Measurements from ENCODE around the gene WWP2.

DNA sequence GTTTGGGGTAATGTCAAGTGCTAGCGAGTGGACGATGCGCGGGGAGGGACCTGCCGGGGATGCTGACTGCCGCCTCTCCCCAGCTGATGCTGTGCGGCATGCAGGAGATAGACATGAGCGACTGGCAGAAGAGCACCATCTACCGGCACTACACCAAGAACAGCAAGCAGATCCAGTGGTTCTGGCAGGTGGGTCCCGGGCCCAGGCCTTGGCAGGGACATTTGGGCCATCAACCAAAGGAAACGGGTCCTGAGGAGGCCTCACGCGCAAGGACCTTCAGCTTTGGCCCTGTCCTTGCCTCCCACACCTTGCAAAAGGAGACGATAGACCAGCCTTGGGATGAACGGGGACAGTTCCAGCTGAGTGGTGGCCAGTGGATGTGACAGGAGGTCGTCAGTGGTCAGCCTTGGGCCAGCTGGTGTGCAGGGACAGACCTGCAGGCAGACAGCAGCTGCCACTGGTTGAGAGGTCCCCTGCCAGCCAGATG lies 175.4 kb downstream of the WWP2 start:
- TF ChIP-seq CREB1 (IDR thresholded peaks at IDR 0.05; ENCODE audit: low read depth), result no peak
- no peak for TF ChIP-seq MAX (IDR thresholded peaks at IDR 0.05)
- TF ChIP-seq CEBPB (IDR thresholded peaks at IDR 0.05), result no peak
- no peak for TF ChIP-seq YY1 (IDR thresholded peaks at IDR 0.05; ENCODE audit: low read depth)
- no peak for TF ChIP-seq ZBTB7A (IDR thresholded peaks at IDR 0.05; ENCODE audit: low read depth)
- no peak for TF ChIP-seq RAD21 (IDR thresholded peaks at IDR 0.05; ENCODE audit: low read depth)
- TF ChIP-seq TAF1 (IDR thresholded peaks at IDR 0.05; ENCODE audit: low read depth), result no peak
- TF ChIP-seq NFIC (IDR thresholded peaks at IDR 0.05), result no peak
